Inflammatory macrophage treated with lipopolysaccharide for 4 hours (primary cell): ENCODE data around the gene KLHL22.
"Not testable (repeated sequence)": the region's sequence is repeated elsewhere in the genome, so short reads cannot be mapped to it uniquely, and the experiment has no call there.

Experiments used
- DNase-seq: peaks from one replicate; pipeline ENCODE4 v3.0.0-alpha.2; 2020

KLHL22 gene

GRCh38 chr22:20494978-20495860 is at the start of gene KLHL22:
TSS of gene KLHL22 (minus strand) at chr22:20495795. CDS start at chr22:20489211, 6,584 bp downstream.
- peak; percentile 10 for DNase-seq

GRCh38 chr22:20545318-20545634 is 49.7 kb upstream of the KLHL22 start:
- DNase-seq: not testable (repeated sequence)

GRCh38 chr22:20542736-20543135 is 47.1 kb upstream of the KLHL22 start:
- DNase-seq: no peak

- DNase-seq: no peak
Measured at GRCh38 chr22:20542055-20542454, 46.5 kb upstream of the KLHL22 start.

- DNase-seq: not testable (repeated sequence)
Measured at GRCh38 chr22:20538875-20539274, 43.3 kb upstream of the KLHL22 start.

GRCh38 chr22:20537983-20538382 is 42.4 kb upstream of the KLHL22 start:
- DNase-seq: no peak

GRCh38 chr22:20537325-20537756 is 41.7 kb upstream of the KLHL22 start:
- no peak for DNase-seq

- DNase-seq: no peak
Measured at GRCh38 chr22:20536590-20537324, 41.2 kb upstream of the KLHL22 start.

- no peak for DNase-seq
Measured at GRCh38 chr22:20533879-20534265, 38.3 kb upstream of the KLHL22 start.

GRCh38 chr22:20533095-20533878 is 37.7 kb upstream of the KLHL22 start:
- DNase-seq: no peak

GRCh38 chr22:20532256-20532993 is 36.8 kb upstream of the KLHL22 start:
- no peak for DNase-seq

GRCh38 chr22:20531404-20532201 is 36.0 kb upstream of the KLHL22 start:
- DNase-seq: peak; percentile 50

- DNase-seq: no peak
Measured at GRCh38 chr22:20531154-20531403, 35.5 kb upstream of the KLHL22 start.

- no peak for DNase-seq
Measured at GRCh38 chr22:20530368-20531153, 35.0 kb upstream of the KLHL22 start.

- DNase-seq: no peak
Measured at GRCh38 chr22:20528405-20528978, 32.9 kb upstream of the KLHL22 start.

- no peak for DNase-seq
Measured at GRCh38 chr22:20526628-20527355, 31.2 kb upstream of the KLHL22 start.

GRCh38 chr22:20526305-20526627 is 30.7 kb upstream of the KLHL22 start:
- no peak for DNase-seq

- DNase-seq: no peak
Measured at GRCh38 chr22:20525048-20525447, 29.5 kb upstream of the KLHL22 start.

GRCh38 chr22:20524004-20524481 is 28.4 kb upstream of the KLHL22 start:
- no peak for DNase-seq
